Endothelial cell of umbilical vein (primary cell): ENCODE results near the gene AMZ2.

Experiments used
- EZH2 ChIP-seq: IDR thresholded peaks from 2 replicates; pipeline ENCODE4 v1.6.1; 2012; ENCODE audit warnings: borderline replicate concordance, low read depth, mild to moderate bottlenecking, moderate library complexity, low read length, inconsistent platforms; ENCODE audit not compliant: severe bottlenecking
- JUN ChIP-seq: IDR thresholded peaks from 2 replicates; pipeline ENCODE4 v1.6.1; 2011; ENCODE audit warnings: borderline replicate concordance, low read depth; ENCODE audit not compliant: insufficient read length, insufficient read depth
- MYC ChIP-seq: IDR thresholded peaks from one replicate; pipeline ENCODE4 v1.6.1; 2011; ENCODE audit warnings: mild to moderate bottlenecking, low read depth, low read length
- POLR2A ChIP-seq: IDR thresholded peaks from 2 replicates; pipeline ENCODE4 v1.6.1; 2012; ENCODE audit warnings: low read depth, mild to moderate bottlenecking, control low read depth, low read length
- POLR2AphosphoS5 ChIP-seq: IDR thresholded peaks from 2 replicates; pipeline ENCODE4 v1.6.1; 2012; ENCODE audit warnings: low read depth, mild to moderate bottlenecking, control low read depth, low read length, moderate library complexity; ENCODE audit not compliant: insufficient read depth
- TF ChIP-seq, protein P1 (sequence below), 2 donors: IDR thresholded peaks; 1 replicate in 1 of 2; 2 replicates in 1 of 2; pipeline ENCODE4 v1.5.1; 2011; ENCODE audit warnings: low read length in 2 of 2, mild to moderate bottlenecking in 2 of 2, moderate library complexity in 2 of 2, control low read depth in 1 of 2, inconsistent platforms in 1 of 2, low read depth in 1 of 2; ENCODE audit not compliant: insufficient read depth in 1 of 2; ENCODE audit errors: extremely low read depth in 1 of 2

DNA sequence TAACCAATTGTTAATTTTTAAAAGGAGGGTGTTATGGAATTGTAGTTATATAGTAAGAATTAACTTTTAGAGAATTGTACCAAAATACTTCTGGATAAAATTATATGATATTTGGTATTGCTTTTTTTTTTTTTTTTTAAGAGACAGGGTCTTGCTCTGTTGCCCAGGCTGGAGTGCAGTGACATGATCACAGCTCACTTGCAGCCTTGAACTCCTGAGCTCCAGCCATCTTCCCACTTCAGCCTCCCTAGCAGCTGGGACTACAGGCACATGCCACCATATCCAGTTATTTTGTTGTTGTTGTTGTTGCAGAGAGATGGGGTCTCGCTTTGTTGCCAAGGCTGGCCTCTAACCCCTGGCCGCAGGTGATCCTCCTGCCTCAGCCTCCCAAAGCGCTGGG lies 52.0 kb downstream of the AMZ2 start:
- TF ChIP-seq, protein P1, sequence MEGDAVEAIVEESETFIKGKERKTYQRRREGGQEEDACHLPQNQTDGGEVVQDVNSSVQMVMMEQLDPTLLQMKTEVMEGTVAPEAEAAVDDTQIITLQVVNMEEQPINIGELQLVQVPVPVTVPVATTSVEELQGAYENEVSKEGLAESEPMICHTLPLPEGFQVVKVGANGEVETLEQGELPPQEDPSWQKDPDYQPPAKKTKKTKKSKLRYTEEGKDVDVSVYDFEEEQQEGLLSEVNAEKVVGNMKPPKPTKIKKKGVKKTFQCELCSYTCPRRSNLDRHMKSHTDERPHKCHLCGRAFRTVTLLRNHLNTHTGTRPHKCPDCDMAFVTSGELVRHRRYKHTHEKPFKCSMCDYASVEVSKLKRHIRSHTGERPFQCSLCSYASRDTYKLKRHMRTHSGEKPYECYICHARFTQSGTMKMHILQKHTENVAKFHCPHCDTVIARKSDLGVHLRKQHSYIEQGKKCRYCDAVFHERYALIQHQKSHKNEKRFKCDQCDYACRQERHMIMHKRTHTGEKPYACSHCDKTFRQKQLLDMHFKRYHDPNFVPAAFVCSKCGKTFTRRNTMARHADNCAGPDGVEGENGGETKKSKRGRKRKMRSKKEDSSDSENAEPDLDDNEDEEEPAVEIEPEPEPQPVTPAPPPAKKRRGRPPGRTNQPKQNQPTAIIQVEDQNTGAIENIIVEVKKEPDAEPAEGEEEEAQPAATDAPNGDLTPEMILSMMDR (IDR thresholded peaks at IDR 0.05; ENCODE audit: extremely low read depth in 1 of 2, insufficient read depth in 1 of 2, low read depth in 1 of 2, low read length in 2 of 2): no peak
- TF ChIP-seq POLR2AphosphoS5: no peak
- TF ChIP-seq MYC: no peak
- no peak for TF ChIP-seq POLR2A
- no peak for TF ChIP-seq EZH2
- no peak for TF ChIP-seq JUN
